HG03139 (cell line): ENCODE measurements around the gene DTD1.

Experiments used
- ATAC-seq: cut with Tn5 transposase; IDR thresholded peaks from one replicate; pipeline ENCODE4 v1.9.1; 2021; ENCODE audit not compliant: unreplicated experiment

DTD1 gene

GRCh38 chr20:18662279-18663040, 74.6 kb downstream of the DTD1 start:
- ATAC-seq: no peak

DNA sequence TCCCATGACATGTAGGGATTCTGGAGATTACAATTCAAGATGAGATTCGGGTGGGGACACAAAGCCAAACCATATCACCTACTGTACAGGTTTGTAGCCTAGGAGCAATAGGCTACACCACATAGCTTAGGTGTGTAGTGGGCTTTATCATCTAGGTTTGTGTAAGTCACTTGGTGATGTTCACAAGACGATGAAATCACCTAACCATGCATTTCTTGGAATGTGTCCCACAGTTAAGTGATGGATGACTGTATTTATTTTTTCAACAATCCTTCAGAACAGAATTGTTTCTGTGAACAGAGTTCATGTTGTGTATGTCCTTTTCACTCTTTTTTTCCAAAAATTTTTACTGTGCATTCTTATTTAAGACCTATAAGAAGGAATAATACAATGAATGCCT, 76.1 kb downstream of the DTD1 start:
- ATAC-seq: no peak

GRCh38 chr20:18665135-18665534, 77.3 kb downstream of the DTD1 start:
- no peak for ATAC-seq

GRCh38 chr20:18666803-18667415, 79.1 kb downstream of the DTD1 start:
- ATAC-seq: no peak

DNA sequence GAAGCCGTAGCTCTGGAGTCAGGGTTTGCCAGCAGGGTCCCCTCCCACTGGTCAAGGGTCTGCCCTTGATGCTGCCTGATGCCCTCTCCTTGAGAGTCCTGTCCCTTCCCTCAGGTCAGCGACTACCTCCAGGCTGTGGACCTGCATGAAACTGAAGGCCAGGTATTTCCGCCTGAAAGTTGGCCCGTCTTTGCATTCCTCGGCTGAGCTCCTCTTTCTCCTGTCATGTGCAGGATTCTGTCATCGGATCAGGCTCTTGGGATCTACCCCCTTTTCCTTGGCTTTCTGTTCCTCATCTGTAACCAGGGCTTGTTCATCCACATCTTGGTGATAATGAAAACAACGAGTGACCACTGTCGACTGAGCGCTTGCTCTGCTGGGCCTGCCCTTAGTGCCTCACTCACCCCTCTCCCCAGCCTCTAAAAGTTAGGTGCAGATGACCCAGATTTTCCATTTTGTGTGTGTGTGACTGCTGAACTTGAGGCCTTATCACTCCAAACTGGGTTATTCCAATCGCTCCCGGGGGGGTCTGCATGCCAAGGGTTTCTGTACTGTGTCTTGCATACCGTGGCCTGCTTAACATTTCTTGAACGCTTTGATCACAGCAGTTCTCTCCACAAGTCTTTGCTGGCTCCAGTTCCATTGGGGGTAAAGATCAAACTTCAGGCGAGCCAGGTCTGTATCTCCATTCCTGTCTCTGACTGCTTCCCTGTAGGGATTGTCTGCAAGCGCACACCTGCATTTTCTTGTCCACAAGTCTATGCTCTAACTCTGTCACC, 81.6 kb downstream of the DTD1 start:
- no peak for ATAC-seq

GRCh38 chr20:18671203-18671710, 83.4 kb downstream of the DTD1 start:
- ATAC-seq: no peak

DNA sequence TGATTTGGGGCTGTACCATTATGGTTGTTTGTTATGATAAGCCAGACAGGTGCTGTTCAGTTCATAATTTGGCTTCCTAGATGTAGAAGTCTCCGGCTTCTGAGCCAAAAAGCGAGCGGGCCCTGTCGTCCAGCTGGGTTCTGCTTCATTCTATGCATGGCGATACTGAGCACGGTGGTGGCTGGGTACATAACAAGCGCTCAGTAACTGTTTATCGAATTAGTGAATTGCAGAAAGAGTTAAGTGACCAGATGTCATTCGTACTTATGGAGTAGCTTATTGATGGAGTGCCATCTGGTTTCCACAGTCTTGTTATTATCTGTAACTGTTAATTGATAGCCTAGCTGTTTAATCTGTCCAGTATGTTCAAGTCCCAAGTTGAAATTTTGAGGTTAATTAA, 85.0 kb downstream of the DTD1 start:
- ATAC-seq: no peak

- no peak for ATAC-seq
Measured at GRCh38 chr20:18676396-18676795, 88.5 kb downstream of the DTD1 start.

DNA sequence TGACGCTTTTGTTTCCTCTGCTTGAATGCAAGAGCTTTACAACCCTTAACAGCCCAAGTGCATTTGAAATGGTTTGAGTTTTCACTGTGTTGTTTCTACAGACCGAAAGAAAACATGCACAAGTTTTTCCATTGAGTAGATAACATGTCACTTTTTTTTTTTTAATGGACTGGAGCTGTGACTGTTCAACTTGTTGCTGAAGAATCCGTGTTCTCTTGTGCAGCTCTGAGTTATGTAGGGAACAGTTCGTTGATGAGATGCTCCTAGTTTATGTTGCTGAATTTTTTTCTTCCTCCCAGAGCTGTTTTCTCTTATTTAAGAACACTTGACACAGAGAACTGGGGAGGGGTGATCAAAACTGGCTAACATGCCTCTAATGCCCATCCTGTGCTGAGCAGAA, 89.3 kb downstream of the DTD1 start:
- ATAC-seq: no peak

- no peak for ATAC-seq
Measured at GRCh38 chr20:18678549-18679419, 90.9 kb downstream of the DTD1 start.

DNA sequence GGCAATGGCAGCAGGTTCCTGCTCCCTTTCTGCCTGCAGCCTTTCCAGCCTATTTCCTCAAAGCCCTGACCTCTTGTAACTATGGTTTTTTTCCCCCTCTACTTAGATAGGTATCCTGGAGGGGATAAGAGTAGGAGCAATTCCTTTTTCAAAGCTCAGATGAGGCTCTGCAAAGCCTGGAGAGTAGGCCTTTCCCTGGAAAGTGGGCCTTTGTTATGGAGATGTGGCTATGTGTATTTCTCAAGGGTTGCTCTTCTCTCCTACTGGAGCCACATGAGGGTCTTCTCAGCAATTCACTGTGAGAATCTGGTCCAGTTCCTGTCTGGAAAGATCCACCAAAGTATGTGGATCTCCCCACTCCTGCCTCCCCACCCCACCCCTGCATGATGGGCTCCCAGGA, 96.0 kb downstream of the DTD1 start:
- ATAC-seq: no peak

- no peak for ATAC-seq
Measured at GRCh38 chr20:18684775-18685174, 96.9 kb downstream of the DTD1 start.

DNA sequence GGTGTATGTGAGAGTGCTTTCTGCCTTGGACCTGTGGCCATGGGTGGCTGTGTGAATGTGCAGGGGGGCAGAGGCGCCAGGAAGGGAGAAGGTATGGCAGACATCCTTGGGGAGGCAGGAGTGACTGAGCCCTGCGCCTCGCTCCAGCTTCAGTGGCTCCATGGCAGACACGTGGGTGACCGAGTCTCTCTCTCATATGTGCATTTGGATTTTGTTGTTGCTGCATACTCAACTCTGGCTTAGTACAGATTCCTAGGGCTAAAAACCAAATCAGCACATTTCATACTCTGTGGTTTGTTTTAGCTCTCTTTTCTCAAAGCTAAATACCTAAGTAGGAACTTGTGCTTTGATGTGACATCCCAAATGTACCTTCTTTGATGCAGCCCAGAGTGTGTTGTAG, 97.6 kb downstream of the DTD1 start:
- ATAC-seq: no peak

DNA sequence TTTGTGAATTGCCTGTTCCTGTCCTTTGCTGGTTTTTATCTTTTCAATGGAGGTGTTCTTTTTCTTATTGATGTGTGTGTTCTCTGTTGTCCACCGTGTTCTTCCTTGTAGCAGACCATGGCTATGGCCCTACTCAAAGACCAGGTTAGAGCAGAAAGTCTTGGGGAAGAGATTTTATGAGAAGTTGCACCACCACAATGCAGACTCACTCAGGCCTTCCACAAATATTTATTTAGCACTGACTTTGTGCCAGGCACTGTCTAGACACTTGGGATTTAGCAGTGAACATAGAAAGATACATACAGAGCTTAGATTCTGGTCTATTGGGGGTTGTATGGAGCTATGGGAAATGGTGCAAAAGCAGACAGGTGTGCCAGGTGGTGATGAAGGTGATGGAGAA, 98.8 kb downstream of the DTD1 start:
- no peak for ATAC-seq

DNA sequence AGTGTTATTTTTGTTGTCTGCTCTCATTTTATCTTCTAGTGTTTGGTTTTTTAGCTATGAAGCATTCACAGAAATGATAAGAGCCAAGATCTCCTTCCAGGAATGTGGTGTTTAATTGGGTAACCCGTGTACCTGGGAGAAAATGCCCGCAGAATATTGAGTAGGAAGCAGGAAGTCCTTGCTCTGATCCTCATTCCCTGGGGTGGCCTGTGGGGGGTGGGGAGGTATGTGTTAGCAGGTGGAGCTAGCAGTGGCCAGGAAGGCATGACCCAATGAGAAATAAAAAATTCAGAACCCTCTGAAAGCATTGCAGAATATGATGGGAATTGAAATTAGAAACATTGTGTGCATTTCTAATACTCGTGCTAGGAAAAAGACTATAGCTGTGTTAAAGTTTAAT, 100.8 kb downstream of the DTD1 start:
- ATAC-seq: no peak

DNA sequence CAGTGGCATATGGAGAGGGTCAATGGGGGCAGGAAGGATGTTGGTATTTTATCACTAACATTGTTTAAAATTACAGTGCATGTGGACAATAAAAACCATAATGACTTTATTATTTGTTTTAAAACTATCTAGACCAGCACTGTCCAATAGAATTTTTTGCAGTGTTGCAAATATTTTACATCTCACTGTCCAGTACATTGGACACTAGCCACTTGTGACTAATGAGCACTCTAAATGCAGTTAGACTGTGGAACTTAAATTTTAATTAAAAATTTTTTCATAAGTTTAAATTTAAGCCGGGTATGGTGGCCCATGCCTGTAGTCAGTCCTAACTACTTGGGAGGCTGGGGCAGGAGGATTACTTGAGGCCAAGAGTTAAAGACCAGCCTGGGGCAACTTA, 101.7 kb downstream of the DTD1 start:
- ATAC-seq: no peak

DNA sequence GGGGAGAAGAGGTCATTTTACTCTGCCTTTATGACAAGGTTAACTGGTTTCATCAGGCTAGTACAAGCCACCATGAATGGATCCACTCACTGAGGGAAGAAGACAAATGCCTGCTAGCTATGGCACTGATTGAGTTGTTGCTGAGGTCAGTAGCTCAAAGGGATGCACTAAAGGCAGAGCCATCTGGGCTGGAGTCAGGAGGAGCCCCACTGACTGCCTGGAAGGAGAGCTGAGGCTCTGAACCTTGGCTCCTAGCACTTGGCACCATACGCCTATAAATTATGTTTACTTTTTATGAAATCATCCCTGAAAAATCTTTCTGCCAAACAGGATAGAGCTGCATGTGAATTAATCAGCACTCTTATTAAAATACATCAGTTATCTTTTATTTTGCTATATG, 104.6 kb downstream of the DTD1 start:
- no peak for ATAC-seq

DNA sequence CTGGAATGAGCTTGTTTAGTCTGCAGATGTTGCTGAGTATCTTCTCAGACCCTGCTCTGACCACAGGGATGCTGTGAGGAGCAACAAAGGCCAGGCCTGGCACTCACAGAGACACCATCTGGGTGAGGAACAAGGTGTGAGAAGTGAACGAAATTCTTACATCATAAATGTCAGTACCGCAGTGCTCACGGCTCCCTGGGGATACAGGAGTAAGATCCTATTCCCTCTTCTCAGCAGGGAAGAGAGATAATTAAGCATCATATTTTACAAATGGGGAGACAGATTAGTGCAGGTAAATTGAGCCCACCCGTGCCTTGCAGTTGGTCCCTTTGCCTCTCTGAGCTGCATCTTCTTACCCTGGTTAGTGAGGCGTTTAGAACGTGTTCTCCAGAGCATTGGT, 106.2 kb downstream of the DTD1 start:
- no peak for ATAC-seq

DNA sequence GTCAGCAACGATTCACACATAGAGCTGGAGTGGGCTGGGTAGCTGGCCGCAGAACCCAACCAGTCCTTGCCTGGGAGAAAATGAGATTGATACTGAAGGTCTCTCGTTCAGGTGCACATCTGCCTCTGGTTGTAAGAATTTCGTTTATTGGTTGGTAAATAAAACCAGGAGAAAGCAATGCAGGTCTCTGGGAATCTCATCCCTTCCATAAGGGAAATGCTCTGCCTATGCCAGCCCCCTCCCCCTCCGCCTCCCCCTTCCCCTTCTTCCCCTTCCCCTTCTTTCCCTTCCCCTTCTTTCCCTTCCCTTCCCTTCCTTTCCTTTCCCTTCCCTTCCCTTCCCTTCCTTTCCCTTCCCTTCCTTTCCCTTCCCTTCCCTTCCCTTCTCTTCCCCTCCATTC, 107.3 kb downstream of the DTD1 start:
- ATAC-seq: no peak

DNA sequence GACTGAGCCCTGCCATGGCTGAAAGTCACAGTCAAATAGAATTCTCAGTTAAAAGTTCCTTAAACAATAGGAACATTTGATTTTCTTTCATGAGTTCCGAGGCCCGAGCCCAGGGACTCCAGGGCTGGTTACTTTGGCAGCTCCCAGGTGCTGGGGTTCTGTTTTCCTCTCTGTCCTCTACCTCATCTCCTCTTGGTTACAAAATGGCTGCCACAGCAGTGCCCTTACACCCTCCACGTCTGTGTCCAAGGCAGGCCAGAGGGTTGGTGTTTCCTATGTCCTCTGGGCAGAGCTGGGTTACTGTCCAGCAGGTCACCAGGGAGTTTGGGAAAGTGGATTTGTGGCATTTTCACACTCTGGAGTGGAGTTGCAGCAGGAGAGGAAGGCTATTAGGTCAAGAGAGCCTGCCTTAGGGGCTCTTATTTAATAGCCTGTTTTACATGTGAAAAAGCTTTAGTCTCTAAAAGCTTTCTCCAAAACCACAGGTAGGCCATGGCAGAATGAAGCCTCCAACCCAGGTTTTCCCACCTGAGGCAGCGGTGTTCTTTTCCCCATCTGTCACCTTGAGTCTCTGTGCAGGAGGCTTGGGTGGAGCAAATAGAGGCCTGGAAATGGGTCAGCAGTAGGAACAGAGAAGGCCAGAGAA, 111.0 kb downstream of the DTD1 start:
- no peak for ATAC-seq

GRCh38 chr20:18701969-18702368, 114.1 kb downstream of the DTD1 start:
- ATAC-seq: no peak
